Activated naive CD4-positive, alpha-beta T cell treated with anti-CD3 and anti-CD28 coated beads, Interleukin-2, amount 10 ng/mL, durations not matched to agents 5 hours and 36 hours (primary cell): Measurements from ENCODE around the gene ZNF25. TPM values are rescaled to one million over a fixed set of nuclear protein-coding genes. Genes with fewer than 3 reads are reported as not detected.

ENCODE experiments used
- total RNA-seq, 2 experiments: library from RNA; stranded (reverse); gene quantifications; one replicate each; pipeline ENCODE4 v1.2.3, GENCODE V29; 2021

Gene ZNF25
- 1 to 10 TPM; 4.1 to 5.0 TPM for total RNA-seq

DNA sequence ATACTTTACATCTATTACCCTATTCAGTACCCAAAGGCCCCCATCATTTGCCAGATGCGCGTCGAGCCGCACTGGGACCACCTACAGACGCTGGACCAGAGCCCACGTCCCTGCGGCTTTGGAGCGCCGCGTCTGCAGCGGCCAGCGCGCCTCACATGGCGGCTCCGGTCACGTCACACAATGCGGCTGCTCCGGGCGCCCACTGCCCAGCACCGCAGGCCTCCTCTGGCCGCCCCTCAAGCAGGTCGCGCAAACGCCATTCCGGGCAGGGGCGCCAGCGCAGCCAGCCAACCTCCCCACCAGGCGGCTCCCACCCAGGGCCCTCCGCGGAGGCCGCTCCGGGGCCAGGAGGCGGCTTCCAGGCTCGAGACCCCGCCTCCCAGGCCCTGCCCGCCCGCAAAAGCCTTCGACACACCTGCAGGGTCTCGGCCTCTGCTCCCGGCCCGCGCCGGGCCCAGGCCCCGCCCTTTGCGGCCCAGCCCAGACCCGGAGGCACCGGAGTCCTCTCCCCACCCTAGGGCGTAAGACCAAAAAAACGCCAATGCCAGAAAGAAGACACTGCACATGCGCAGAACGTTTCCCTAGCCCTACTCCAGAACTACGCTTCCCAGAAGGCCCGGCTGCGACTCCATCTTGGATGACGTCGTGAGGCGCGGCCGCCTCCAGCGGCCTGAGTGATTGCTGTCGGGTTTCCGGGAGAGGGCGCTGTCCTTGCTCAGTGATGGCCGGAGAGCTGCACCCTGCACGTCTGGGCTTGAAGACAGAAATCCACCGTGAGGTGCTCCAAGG is at the start of gene ZNF25:
TSS of gene ZNF25 (minus strand) at position 557 of the 789 bp plus-strand sequence. CDS start 4,925 bp downstream, outside the sequence.

DNA sequence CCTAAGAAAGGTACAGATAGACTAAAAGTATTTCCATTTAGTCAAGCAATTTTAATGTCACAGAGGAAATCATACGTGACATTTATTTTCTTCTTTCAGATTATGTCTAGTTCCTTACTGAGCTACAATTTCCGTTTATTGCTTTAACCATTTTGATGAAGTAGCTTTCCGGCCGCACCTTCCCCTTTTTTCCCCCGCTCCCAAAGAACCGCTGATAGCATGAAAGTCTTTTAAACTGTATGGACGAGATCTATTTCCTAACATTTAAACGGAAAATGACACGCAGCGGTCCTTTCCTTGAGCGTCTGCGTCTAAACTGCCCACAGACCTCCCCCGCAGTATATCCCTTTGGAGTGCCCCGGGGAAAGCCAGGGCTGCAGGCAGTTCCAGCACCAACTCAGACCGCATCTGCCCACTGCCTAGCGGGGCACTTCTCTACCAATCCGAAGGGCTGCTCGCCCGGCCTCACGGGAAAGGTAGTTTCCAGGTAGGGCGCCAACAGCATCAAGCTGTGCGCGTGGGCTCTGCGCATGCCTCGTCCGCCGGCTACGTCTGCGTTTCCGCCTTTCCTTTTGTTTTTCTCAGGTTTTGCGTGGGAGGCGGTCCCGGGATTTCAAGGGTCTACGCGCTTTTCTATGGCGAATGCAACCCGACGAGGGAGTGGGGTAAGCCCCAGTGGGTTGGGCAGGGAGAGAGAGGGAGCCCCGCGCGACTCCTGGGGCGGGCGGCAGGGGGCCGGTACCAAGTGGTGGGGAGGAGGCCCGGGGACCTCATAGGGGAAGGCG is 33.9 kb upstream of the ZNF25 start, which contains the start of gene ZNF33A:
TSS of gene ZNF33A (plus strand) at position 557 of the 785 bp plus-strand sequence. CDS start 1,667 bp downstream, outside the sequence.

Other genes with a start within 250 kb of the ZNF25 start
- gene ZNF248, start 119.0 kb downstream of the ZNF25 start, total RNA-seq: 10 to 100 TPM; 10.6 to 10.8 TPM
- gene ZNF33A, start 34.0 kb upstream of the ZNF25 start, total RNA-seq: 10 to 100 TPM; 36.7 to 38.0 TPM
- gene ZNF37A, start 117.7 kb upstream of the ZNF25 start, total RNA-seq: 10 to 100 TPM; 19.1 to 19.4 TPM